BE2C (cell line): Measurements from ENCODE around the gene EEPD1.
"Not testable (repeated sequence)": the region's sequence is repeated elsewhere in the genome, so short reads cannot be mapped to it uniquely, and the experiment has no call there.

ENCODE experiments used
- DNase-seq: peaks from one replicate; pipeline ENCODE4 v3.0.0-alpha.2; 2020
- H3K27me3 ChIP-seq: fragments of 250-450 bp; sonication (Bioruptor Pico); 2 replicates; pipeline ENCODE4 v1.5.1; 2020; ENCODE audit warnings: mild to moderate bottlenecking
- H3K36me3 ChIP-seq: fragments of 250-450 bp; sonication (Bioruptor Pico); 2 replicates; pipeline ENCODE4 v1.5.1; 2020; ENCODE audit warnings: mild to moderate bottlenecking
- H3K4me1 ChIP-seq: fragments of 250-450 bp; sonication (Bioruptor Pico); 2 replicates; pipeline ENCODE4 v1.5.1; 2020
- H3K4me3 ChIP-seq: 2 replicates; pipeline ENCODE4 v1.5.1; 2011; ENCODE audit warnings: low read depth, low read length
- H3K9me3 ChIP-seq: fragments of 250-450 bp; sonication (Bioruptor Pico); 2 replicates; pipeline ENCODE4 v1.5.1; 2020
- TF ChIP-seq, protein P1 (sequence below): IDR thresholded peaks from 2 replicates; pipeline ENCODE4 v1.5.1; 2012; ENCODE audit warnings: mild to moderate bottlenecking, low read depth, low read length

The EEPD1 gene

DNA sequence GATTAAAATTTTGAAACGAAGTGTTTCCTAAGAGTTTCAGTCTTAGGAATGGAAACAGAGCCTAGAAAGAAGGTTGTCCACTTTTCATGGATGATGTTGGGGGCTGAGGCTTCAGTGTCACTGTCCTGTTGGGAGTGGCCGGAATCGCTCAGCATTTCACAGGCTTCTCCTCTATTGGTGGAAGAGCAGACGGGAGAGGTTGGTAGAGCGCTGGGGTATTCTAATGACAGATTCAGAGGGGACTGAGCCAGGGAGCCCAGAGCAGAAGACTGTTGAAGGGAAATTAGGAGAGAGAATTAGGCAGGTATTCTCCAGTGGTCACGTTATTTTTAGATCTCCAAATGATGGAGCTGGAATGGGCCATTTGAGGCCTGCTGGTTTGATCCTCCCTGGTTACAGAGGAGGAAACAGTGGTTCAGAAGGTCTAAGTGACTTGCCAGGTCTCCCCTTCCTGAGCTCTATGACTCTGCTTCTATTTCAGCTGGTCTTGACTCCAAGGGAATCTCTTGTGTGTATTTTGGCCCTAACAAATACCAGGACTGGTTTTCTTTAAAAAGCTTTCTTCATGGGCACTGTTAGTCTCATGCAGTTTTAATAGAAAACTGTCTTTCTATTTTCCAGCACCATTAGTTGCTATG, 35.7 kb upstream of the EEPD1 start:
- TF ChIP-seq, protein P1, sequence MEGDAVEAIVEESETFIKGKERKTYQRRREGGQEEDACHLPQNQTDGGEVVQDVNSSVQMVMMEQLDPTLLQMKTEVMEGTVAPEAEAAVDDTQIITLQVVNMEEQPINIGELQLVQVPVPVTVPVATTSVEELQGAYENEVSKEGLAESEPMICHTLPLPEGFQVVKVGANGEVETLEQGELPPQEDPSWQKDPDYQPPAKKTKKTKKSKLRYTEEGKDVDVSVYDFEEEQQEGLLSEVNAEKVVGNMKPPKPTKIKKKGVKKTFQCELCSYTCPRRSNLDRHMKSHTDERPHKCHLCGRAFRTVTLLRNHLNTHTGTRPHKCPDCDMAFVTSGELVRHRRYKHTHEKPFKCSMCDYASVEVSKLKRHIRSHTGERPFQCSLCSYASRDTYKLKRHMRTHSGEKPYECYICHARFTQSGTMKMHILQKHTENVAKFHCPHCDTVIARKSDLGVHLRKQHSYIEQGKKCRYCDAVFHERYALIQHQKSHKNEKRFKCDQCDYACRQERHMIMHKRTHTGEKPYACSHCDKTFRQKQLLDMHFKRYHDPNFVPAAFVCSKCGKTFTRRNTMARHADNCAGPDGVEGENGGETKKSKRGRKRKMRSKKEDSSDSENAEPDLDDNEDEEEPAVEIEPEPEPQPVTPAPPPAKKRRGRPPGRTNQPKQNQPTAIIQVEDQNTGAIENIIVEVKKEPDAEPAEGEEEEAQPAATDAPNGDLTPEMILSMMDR = no peak
- Histone ChIP-seq H3K4me1 (peaks cover 12% of the 10 kb centered on the region), H3K9me3 (no peaks in the 10 kb centered on the region), H3K27me3 (no peaks in the 10 kb centered on the region), H3K36me3 (no peaks in the 10 kb centered on the region), H3K4me3 (no peak overlapping the region)
- DNase-seq = no peak

GRCh38 chr7:36118344-36118743, 34.7 kb upstream of the EEPD1 start:
- no peak for DNase-seq
- Histone ChIP-seq H3K9me3 (no peaks in the 10 kb centered on the region), H3K27me3 (no peaks in the 10 kb centered on the region), H3K4me1 (peaks cover 9% of the 10 kb centered on the region), H3K4me3 (no peak overlapping the region), H3K36me3 (no peaks in the 10 kb centered on the region)
- TF ChIP-seq, protein P1 = no peak

DNA sequence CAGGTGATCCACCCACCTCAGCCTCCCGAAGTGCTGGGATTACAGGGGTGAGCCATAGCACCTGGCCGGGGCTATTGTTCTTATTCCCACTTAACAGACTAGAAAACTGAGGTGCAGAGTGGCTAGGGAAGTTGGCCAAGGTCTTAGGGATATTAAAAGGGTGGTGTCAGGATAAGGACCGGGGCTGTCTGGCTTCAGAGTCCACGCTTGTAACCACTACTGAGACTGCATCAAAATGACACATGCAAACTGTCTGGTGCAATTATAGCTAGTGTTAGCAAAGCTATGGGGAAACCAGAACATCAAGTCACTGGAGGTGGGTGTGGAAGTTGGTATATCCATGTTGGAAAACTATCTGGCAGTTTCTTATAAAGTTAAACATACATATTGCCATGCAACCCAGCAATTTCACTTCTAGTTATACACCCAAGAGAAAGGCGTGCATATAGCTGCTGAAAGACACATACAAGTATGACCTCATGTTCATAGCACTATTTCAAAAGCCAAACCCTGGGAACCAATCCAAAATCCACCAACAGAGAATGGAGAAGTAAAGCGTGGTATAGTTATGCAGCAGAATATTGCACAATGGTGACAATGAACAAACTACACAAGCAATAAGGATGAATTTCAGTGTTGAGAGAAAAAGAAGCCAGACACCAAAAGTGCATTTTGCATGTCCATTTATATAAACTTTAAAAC, 33.9 kb upstream of the EEPD1 start:
- TF ChIP-seq, protein P1 = no peak
- no peak for DNase-seq
- H3K4me3 ChIP-seq = no peak overlapping the region
- H3K4me1 ChIP-seq = peaks cover 9% of the 10 kb centered on the region
- no peaks in the 10 kb centered on the region for H3K36me3 ChIP-seq
- H3K9me3 ChIP-seq = no peaks in the 10 kb centered on the region
- no peaks in the 10 kb centered on the region for H3K27me3 ChIP-seq

DNA sequence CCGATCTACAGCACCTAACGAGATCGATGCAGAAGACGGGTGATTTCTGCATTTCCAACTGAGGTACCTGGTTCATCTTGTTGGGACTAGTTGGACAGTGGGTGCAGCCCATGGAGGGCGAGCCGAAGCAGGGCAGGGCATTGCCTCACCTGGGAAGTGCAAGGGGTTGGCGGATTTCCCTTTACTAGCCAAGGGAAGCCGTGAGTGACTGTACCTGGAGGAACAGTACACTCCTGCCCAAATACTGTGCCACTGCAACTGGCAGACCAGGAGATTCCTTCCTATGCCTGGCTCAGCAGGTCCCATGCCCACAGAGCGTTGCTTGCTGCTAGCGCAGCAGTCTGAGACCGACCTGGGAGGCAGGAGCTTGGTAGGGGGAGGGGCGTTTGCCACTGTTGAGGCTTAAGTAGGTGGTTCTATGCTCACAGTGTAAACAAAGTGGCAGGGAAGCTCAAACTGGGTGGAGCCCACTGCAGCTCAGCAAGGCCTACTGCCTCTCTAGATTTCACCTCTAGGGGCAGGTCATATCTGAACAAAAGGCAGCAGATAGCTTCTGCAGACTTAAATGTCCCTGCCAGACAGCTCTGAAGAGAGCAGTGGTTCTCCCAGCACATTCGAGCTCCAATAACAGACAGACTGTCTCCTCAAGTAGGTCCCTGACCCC, 32.9 kb upstream of the EEPD1 start:
- H3K4me1 ChIP-seq, DNase-seq, H3K4me3 ChIP-seq, H3K9me3 ChIP-seq, H3K27me3 ChIP-seq, H3K36me3 ChIP-seq: not testable (repeated sequence)

GRCh38 chr7:36125630-36126029, 27.4 kb upstream of the EEPD1 start:
- H3K4me3 ChIP-seq, H3K4me1 ChIP-seq, H3K36me3 ChIP-seq, H3K27me3 ChIP-seq, H3K9me3 ChIP-seq, DNase-seq: not testable (repeated sequence)

DNA sequence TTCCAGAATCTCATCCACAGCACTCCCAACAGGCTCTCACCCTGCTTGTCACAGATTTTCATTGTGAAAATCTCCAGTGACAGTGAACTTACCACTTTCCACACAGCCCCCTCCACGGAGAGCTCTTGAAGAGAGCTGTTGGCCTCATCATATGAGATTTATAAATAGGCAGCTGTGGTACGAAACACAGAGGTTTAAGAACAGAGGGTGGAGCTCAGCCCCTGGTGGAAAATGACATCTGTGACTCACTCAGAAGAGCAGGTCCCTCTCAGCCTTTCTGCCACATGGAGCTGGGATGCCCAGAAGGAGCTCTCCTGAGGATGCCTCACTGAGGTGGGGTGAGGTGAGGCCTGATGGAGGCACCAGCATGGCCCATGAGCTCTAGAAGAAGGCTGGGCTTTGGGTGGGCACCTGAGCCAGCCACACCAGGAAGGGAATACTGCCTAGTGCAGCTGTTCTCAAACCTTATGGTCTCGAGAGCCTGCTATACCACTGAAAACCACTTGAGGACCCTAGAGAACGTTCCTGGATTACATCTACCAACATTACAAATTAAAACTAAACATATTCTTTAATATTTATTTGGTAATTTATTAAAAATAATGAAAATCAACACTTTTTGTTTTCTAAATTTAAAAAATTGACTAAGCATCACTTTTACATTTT, 25.8 kb upstream of the EEPD1 start:
- no peaks in the 10 kb centered on the region for H3K36me3 ChIP-seq
- H3K4me3 ChIP-seq = no peak overlapping the region
- H3K9me3 ChIP-seq = no peaks in the 10 kb centered on the region
- TF ChIP-seq, protein P1 = peak; percentile 77
- H3K27me3 ChIP-seq = no peaks in the 10 kb centered on the region
- DNase-seq = no peak
- H3K4me1 ChIP-seq = no peaks in the 10 kb centered on the region
